GM19372 (cell line): Measurements from ENCODE around the gene CUL5.
"Not testable (repeated sequence)": the region's sequence is repeated elsewhere in the genome, so short reads cannot be mapped to it uniquely, and the experiment has no call there.

Experiments used
- ATAC-seq: cut with Tn5 transposase; IDR thresholded peaks from one replicate; pipeline ENCODE4 v1.9.1; 2021; ENCODE audit warnings: mild to moderate bottlenecking, low read depth, moderate library complexity; ENCODE audit not compliant: unreplicated experiment

CUL5 gene

GRCh38 chr11:108019870-108020540 lies 11.3 kb downstream of the CUL5 start:
- ATAC-seq = no peak

- peak; percentile 82 for ATAC-seq
Observed at GRCh38 chr11:108025387-108026080, 16.8 kb downstream of the CUL5 start.

- ATAC-seq = no peak
Observed at GRCh38 chr11:108027057-108027456, 18.4 kb downstream of the CUL5 start.

- not testable (repeated sequence) for ATAC-seq
Observed at GRCh38 chr11:108028822-108029441, 20.2 kb downstream of the CUL5 start.

GRCh38 chr11:108031604-108032003 lies 22.9 kb downstream of the CUL5 start:
- ATAC-seq = not testable (repeated sequence)

GRCh38 chr11:108032800-108033199 lies 24.1 kb downstream of the CUL5 start:
- ATAC-seq = no peak

GRCh38 chr11:108034034-108034433 lies 25.3 kb downstream of the CUL5 start:
- no peak for ATAC-seq

- no peak for ATAC-seq
Observed at GRCh38 chr11:108034952-108035351, 26.3 kb downstream of the CUL5 start.

GRCh38 chr11:108035690-108036089 lies 27.0 kb downstream of the CUL5 start:
- no peak for ATAC-seq

GRCh38 chr11:108037211-108037610 lies 28.5 kb downstream of the CUL5 start:
- no peak for ATAC-seq

GRCh38 chr11:108037636-108038035 lies 28.9 kb downstream of the CUL5 start:
- ATAC-seq = no peak

- ATAC-seq = no peak
Observed at GRCh38 chr11:108048269-108048668, 39.6 kb downstream of the CUL5 start.

- no peak for ATAC-seq
Observed at GRCh38 chr11:108062336-108062735, 53.6 kb downstream of the CUL5 start.

GRCh38 chr11:108063410-108063809 lies 54.7 kb downstream of the CUL5 start:
- ATAC-seq = no peak

GRCh38 chr11:108069947-108070346 lies 61.2 kb downstream of the CUL5 start:
- no peak for ATAC-seq

- ATAC-seq = no peak
Observed at GRCh38 chr11:108084811-108085210, 76.1 kb downstream of the CUL5 start.

- ATAC-seq = no peak
Observed at GRCh38 chr11:108085672-108086071, 77.0 kb downstream of the CUL5 start.

GRCh38 chr11:108092134-108092533 lies 83.4 kb downstream of the CUL5 start:
- no peak for ATAC-seq

- no peak for ATAC-seq
Observed at GRCh38 chr11:108093128-108093904, 84.6 kb downstream of the CUL5 start.

GRCh38 chr11:108097179-108097578 lies 88.5 kb downstream of the CUL5 start:
- ATAC-seq = no peak
